SIG-M5 (cell line): Measurements from ENCODE around the gene KIAA1549.
"Not testable (repeated sequence)": the region's sequence is repeated elsewhere in the genome, so short reads cannot be mapped to it uniquely, and the experiment has no call there.

Source experiments
- DNase-seq: peaks from one replicate; lab custom pipeline; 2025; lab: John Stamatoyannopoulos, UW

Gene KIAA1549

GRCh38 chr7:138981332-138982203 is at the start of gene KIAA1549:
TSS of gene KIAA1549 (minus strand) at chr7:138981389. CDS start at chr7:138981269, 120 bp downstream.
- no peak for DNase-seq

- no peak for DNase-seq
Observed at GRCh38 chr7:139029353-139029752, 48.2 kb upstream of the KIAA1549 start.

GRCh38 chr7:139026551-139026950 is 45.4 kb upstream of the KIAA1549 start:
- no peak for DNase-seq

GRCh38 chr7:139025861-139026260 is 44.7 kb upstream of the KIAA1549 start:
- DNase-seq: not testable (repeated sequence)

- no peak for DNase-seq
Observed at GRCh38 chr7:139023076-139023475, 41.9 kb upstream of the KIAA1549 start.

GRCh38 chr7:139022286-139022685 is 41.1 kb upstream of the KIAA1549 start:
- DNase-seq: no peak

- DNase-seq: no peak
Observed at GRCh38 chr7:139018910-139019309, 37.7 kb upstream of the KIAA1549 start.

- peak; percentile 14 for DNase-seq
Observed at GRCh38 chr7:139016931-139017511, 35.8 kb upstream of the KIAA1549 start.

- DNase-seq: no peak
Observed at GRCh38 chr7:139011373-139011772, 30.2 kb upstream of the KIAA1549 start.

GRCh38 chr7:139004321-139005090 is 23.3 kb upstream of the KIAA1549 start:
- no peak for DNase-seq

- DNase-seq: no peak
Observed at GRCh38 chr7:138999414-138999813, 18.2 kb upstream of the KIAA1549 start.

- DNase-seq: no peak
Observed at GRCh38 chr7:138992052-138992531, 10.9 kb upstream of the KIAA1549 start.

GRCh38 chr7:138987686-138988085 is 6.5 kb upstream of the KIAA1549 start:
- no peak for DNase-seq

- no peak for DNase-seq
Observed at GRCh38 chr7:138982204-138982623, 1.0 kb upstream of the KIAA1549 start.

- no peak for DNase-seq
Observed at GRCh38 chr7:138980563-138981291, 462 bp downstream of the KIAA1549 start.

- no peak for DNase-seq
Observed at GRCh38 chr7:138979988-138980562, 1.1 kb downstream of the KIAA1549 start.

GRCh38 chr7:138979226-138979979 is 1.8 kb downstream of the KIAA1549 start:
- DNase-seq: no peak

GRCh38 chr7:138978541-138979184 is 2.5 kb downstream of the KIAA1549 start:
- no peak for DNase-seq

GRCh38 chr7:138976161-138976560 is 5.0 kb downstream of the KIAA1549 start:
- DNase-seq: not testable (repeated sequence)
